Fibroblast of the aortic adventitia (primary cell): ENCODE measurements around the gene ARHGEF7. TPM values are rescaled to one million over a fixed set of nuclear protein-coding genes. Genes with fewer than 3 reads are reported as not detected.

Experiments used
- DNase-seq: peaks from one replicate; pipeline ENCODE4 v3.0.0-alpha.2; 2010; ENCODE audit warnings: low read depth
- H3K4me3 ChIP-seq: 2 replicates; pipeline ENCODE4 v1.5.1; 2011; ENCODE audit warnings: low read depth, mild to moderate bottlenecking, control low read depth, low read length, moderate library complexity
- total RNA-seq: library from RNA; depleted of rRNA; stranded (reverse); fragments of >200 nt; gene quantifications from 2 replicates; pipeline ENCODE4 v1.2.3, GENCODE V29; 2012; ENCODE audit warnings: low replicate concordance
- TF ChIP-seq, protein P1 (sequence below): IDR thresholded peaks from 2 replicates; pipeline ENCODE4 v1.5.1; 2011; ENCODE audit warnings: mild to moderate bottlenecking, low read length, control low read depth, inconsistent platforms; ENCODE audit not compliant: insufficient read depth

ARHGEF7 gene
- total RNA-seq, 1 donor = 35.9 TPM

GRCh38 chr13:111292710-111293485 lies 177.8 kb downstream of the ARHGEF7 start:
- no peak for DNase-seq
- TF ChIP-seq, protein P1, sequence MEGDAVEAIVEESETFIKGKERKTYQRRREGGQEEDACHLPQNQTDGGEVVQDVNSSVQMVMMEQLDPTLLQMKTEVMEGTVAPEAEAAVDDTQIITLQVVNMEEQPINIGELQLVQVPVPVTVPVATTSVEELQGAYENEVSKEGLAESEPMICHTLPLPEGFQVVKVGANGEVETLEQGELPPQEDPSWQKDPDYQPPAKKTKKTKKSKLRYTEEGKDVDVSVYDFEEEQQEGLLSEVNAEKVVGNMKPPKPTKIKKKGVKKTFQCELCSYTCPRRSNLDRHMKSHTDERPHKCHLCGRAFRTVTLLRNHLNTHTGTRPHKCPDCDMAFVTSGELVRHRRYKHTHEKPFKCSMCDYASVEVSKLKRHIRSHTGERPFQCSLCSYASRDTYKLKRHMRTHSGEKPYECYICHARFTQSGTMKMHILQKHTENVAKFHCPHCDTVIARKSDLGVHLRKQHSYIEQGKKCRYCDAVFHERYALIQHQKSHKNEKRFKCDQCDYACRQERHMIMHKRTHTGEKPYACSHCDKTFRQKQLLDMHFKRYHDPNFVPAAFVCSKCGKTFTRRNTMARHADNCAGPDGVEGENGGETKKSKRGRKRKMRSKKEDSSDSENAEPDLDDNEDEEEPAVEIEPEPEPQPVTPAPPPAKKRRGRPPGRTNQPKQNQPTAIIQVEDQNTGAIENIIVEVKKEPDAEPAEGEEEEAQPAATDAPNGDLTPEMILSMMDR = no peak

GRCh38 chr13:111295886-111296285 lies 180.8 kb downstream of the ARHGEF7 start:
- TF ChIP-seq, protein P1 = no peak

More at GRCh38 chr13:111292710-111293485, 177.8 kb downstream of the ARHGEF7 start:
- H3K4me3 ChIP-seq = no peak overlapping the region

DNA sequence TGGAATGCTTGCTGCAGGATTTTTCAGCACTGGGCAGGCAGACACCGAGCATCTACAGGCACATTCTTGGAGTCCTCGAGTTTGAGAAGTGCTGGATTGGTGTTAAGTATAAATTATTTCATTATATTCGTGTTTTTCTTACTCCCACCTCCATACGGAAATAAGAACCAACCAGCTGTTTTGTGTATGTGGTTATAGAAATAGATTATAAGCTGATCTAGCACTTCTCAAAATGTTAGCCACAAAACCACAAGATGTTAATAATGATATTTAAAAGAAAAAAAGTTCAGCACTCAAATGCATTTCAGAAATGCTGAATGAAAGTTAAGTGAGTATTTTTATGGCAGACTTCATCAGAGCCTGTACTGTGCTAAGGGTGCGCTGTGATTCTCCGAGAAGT lies 181.3 kb downstream of the ARHGEF7 start:
- H3K4me3 ChIP-seq = no peak overlapping the region
- TF ChIP-seq, protein P1 = no peak
- DNase-seq = no peak

More at GRCh38 chr13:111295886-111296285, 180.8 kb downstream of the ARHGEF7 start:
- no peak overlapping the region for H3K4me3 ChIP-seq
- DNase-seq = no peak

- TF ChIP-seq, protein P1 = no peak
- no peak for DNase-seq
- H3K4me3 ChIP-seq = no peak overlapping the region
These were observed 183.3 kb downstream of the ARHGEF7 start for GRCh38 chr13:111298214-111298975.

DNA sequence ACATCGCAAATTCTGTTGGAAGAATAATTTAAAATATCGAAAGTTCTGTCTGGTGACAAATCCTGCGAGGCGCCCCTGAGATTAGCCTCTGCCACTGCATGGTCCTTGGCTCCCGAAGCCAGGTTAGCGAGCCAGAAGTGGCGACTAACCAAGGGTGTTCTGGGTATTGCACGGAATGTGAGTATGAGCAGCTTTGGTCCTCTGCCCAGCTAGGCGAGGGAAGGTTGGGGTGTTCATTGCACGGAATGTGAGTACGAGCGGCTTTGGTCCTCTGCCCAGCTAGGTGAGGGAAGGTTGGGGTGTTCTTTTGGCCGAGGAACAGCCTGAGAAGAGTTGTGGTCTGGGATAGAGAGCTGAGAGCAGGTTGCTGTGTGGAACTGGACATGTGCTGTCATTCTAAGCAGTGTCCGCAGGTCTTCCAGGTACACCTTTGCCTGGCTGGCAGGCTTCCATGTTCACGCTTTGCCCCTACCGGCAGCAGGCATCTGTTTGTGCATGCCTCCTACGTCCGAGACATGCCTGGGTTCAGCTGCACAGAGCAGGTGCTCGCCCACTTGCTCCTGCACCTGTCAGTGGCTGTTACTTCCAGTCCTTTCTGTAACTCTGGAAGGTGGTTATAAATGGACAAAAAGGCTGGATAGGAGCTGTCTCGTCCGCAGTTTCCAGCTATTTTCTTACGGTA lies 187.1 kb downstream of the ARHGEF7 start:
- TF ChIP-seq, protein P1 = no peak
- DNase-seq = no peak
- H3K4me3 ChIP-seq = no peak overlapping the region

DNA sequence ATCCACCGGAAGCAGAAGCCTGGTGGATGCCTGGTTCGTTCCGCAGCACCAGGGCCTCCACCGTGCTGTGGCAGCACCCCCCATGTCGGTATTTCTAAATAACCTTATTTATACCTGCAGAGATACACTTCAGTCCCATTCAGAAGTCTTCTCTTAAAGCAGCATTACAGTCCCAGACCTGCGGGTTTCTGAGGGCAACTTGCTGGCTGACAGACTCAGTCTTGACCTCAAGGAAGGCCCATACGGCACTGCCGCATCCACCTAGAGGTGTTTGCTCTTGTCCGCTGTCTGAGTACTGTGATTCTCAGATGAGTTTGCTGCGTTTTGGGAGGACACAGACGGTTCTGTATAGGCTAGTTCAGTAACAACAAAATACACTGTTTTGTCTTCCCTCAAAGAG lies 188.4 kb downstream of the ARHGEF7 start:
- DNase-seq = no peak
- H3K4me3 ChIP-seq = no peak overlapping the region
- TF ChIP-seq, protein P1 = no peak
